Osteoblast (primary cell): ENCODE data around the gene SLC39A9. TPM values are rescaled to one million over a fixed set of nuclear protein-coding genes. Genes with fewer than 3 reads are reported as not detected.

Source experiments
- DNase-seq: peaks from one replicate; pipeline ENCODE4 v3.0.0; 2011; ENCODE audit warnings: low spot score, mixed read lengths; ENCODE audit not compliant: insufficient read length; ENCODE audit errors: missing footprints
- H2AFZ ChIP-seq: 2 replicates; pipeline ENCODE4 v1.6.0; 2011; ENCODE audit warnings: mild to moderate bottlenecking, low read length
- H3K27ac ChIP-seq: 2 replicates; pipeline ENCODE4 v1.5.1; 2011; ENCODE audit warnings: mild to moderate bottlenecking, low read depth, low read length, moderate library complexity
- H3K27me3 ChIP-seq: 2 replicates; pipeline ENCODE4 v1.6.0; 2012; ENCODE audit warnings: mild to moderate bottlenecking, control low read depth, inconsistent platforms, low read length, moderate library complexity; ENCODE audit not compliant: insufficient read depth
- H3K36me3 ChIP-seq: 2 replicates; pipeline ENCODE4 v1.5.1; 2011; ENCODE audit warnings: mild to moderate bottlenecking, low read length, control low read depth, moderate library complexity; ENCODE audit not compliant: insufficient read depth
- H3K4me1 ChIP-seq: 2 replicates; pipeline ENCODE4 v1.5.1; 2011; ENCODE audit warnings: mild to moderate bottlenecking, low read length, control low read depth, moderate library complexity; ENCODE audit not compliant: insufficient read depth
- H3K4me2 ChIP-seq: 2 replicates; pipeline ENCODE4 v1.6.0; 2011; ENCODE audit warnings: mild to moderate bottlenecking, low read length; ENCODE audit not compliant: insufficient read depth
- H3K4me3 ChIP-seq: fragments of 200-600 bp; sonication (generic); 3 replicates; pipeline ENCODE4 v1.5.1; 2012; ENCODE audit warnings: mild to moderate bottlenecking, low read length, inconsistent platforms; ENCODE audit not compliant: insufficient read depth
- H3K79me2 ChIP-seq: 2 replicates; pipeline ENCODE4 v1.6.0; 2012; ENCODE audit warnings: mild to moderate bottlenecking, low read length, control low read depth, inconsistent platforms; ENCODE audit not compliant: insufficient read depth
- H3K9me3 ChIP-seq: 2 replicates; pipeline ENCODE4 v1.5.1; 2011; ENCODE audit warnings: low read depth, low read length, control low read depth
- H4K20me1 ChIP-seq: 2 replicates; pipeline ENCODE4 v1.6.0; 2012; ENCODE audit warnings: mild to moderate bottlenecking, low read length, control low read depth; ENCODE audit not compliant: insufficient read depth
- CTCF ChIP-seq: IDR thresholded peaks from 2 replicates; pipeline ENCODE4 v1.5.1; 2011; ENCODE audit warnings: mild to moderate bottlenecking, low read depth, low read length, moderate library complexity; ENCODE audit errors: extremely low read depth
- total RNA-seq: library from RNA; depleted of rRNA; stranded (reverse); fragments of >200 nt; gene quantifications from 2 replicates; pipeline ENCODE4 v1.2.3, GENCODE V29; 2012

The SLC39A9 gene
- total RNA-seq, 1 donor, result 163 TPM

GRCh38 chr14:69358233-69358963, 40.1 kb upstream of the SLC39A9 start:
- no peaks in the 10 kb centered on the region for H3K36me3 ChIP-seq
- no peak overlapping the region for H3K4me2 ChIP-seq
- no peaks in the 10 kb centered on the region for H3K9me3 ChIP-seq
- H3K4me1 ChIP-seq, result peaks cover 10% of the 10 kb centered on the region
- H3K27ac ChIP-seq, result no peak overlapping the region
- H3K79me2 ChIP-seq, result no peaks in the 10 kb centered on the region
- H3K27me3 ChIP-seq, result peaks cover 2% of the 10 kb centered on the region
- DNase-seq, result peak; percentile 69
- no peak for TF ChIP-seq CTCF
- H3K4me3 ChIP-seq, result no peak overlapping the region
- H4K20me1 ChIP-seq, result no peaks in the 10 kb centered on the region
- H2AFZ ChIP-seq, result no peak overlapping the region

GRCh38 chr14:69358966-69359365, 39.5 kb upstream of the SLC39A9 start:
- Histone ChIP-seq H4K20me1 (no peaks in the 10 kb centered on the region), H3K4me3 (no peak overlapping the region), H3K27ac (no peak overlapping the region), H3K36me3 (no peaks in the 10 kb centered on the region), H3K27me3 (peaks cover 2% of the 10 kb centered on the region), H2AFZ (no peak overlapping the region), H3K79me2 (no peaks in the 10 kb centered on the region), H3K9me3 (no peaks in the 10 kb centered on the region), H3K4me1 (peaks cover 10% of the 10 kb centered on the region), H3K4me2 (no peak overlapping the region)
- peak; percentile 68 for DNase-seq
- no peak for TF ChIP-seq CTCF

GRCh38 chr14:69360438-69361108, 37.9 kb upstream of the SLC39A9 start:
- Histone ChIP-seq H3K27me3 (peaks cover 2% of the 10 kb centered on the region), H3K4me2 (no peak overlapping the region), H4K20me1 (no peaks in the 10 kb centered on the region), H3K4me1 (peaks cover 7% of the 10 kb centered on the region), H3K36me3 (no peaks in the 10 kb centered on the region), H3K27ac (no peak overlapping the region), H3K9me3 (no peaks in the 10 kb centered on the region), H3K4me3 (no peak overlapping the region), H2AFZ (no peak overlapping the region), H3K79me2 (no peaks in the 10 kb centered on the region)
- peak; percentile 30 for DNase-seq
- no peak for TF ChIP-seq CTCF

GRCh38 chr14:69363055-69363454, 35.4 kb upstream of the SLC39A9 start:
- Histone ChIP-seq H3K4me1 (no peaks in the 10 kb centered on the region), H3K27me3 (no peaks in the 10 kb centered on the region), H3K9me3 (no peaks in the 10 kb centered on the region), H3K36me3 (no peaks in the 10 kb centered on the region), H4K20me1 (no peaks in the 10 kb centered on the region), H3K4me3 (no peak overlapping the region), H3K79me2 (no peaks in the 10 kb centered on the region), H3K27ac (no peak overlapping the region), H2AFZ (no peak overlapping the region), H3K4me2 (no peak overlapping the region)
- DNase-seq, result peak; percentile 86
- peak; percentile 57 for TF ChIP-seq CTCF
